Left ventricle myocardium superior (tissue), 1 donor: ENCODE measurements around the gene VWA1. TPM values are rescaled to one million over a fixed set of nuclear protein-coding genes. Genes with fewer than 3 reads are reported as not detected.

Experiments
- total RNA-seq: library from RNA; stranded (reverse); fragmentation: NEBNext Ultra II Directional; extraction: Animal tissue kit (Norgen Biotek cat#: 25700); gene quantifications from one replicate; pipeline ENCODE4 v1.2.1, GENCODE V29; 2021
- donor health status: DM: no; HTN: yes; CAD: no; lungs with severe emphysema.

Gene VWA1
- total RNA-seq, 1 donor from 2014 or later, result 13.5 TPM

Other genes starting within 250 kb of the VWA1 start
- gene TNFRSF18, start 229.1 kb upstream of the VWA1 start, total RNA-seq, result 0.32 TPM
- 2.3 TPM for gene TNFRSF4, start 221.5 kb upstream of the VWA1 start, total RNA-seq
- gene SDF4, start 203.7 kb upstream of the VWA1 start, total RNA-seq, result 117 TPM
- 7.5 TPM for gene B3GALT6, start 203.5 kb upstream of the VWA1 start, total RNA-seq
- 0.50 TPM for gene C1QTNF12, start 189.0 kb upstream of the VWA1 start, total RNA-seq
- gene UBE2J2, start 161.8 kb upstream of the VWA1 start, total RNA-seq, result 39.5 TPM
- gene SCNN1D, start 155.3 kb upstream of the VWA1 start, total RNA-seq, result 3.0 TPM
- 60.4 TPM for gene ACAP3, start 127.8 kb upstream of the VWA1 start, total RNA-seq
- gene PUSL1, start 127.1 kb upstream of the VWA1 start, total RNA-seq, result 11.1 TPM
- 77.2 TPM for gene INTS11, start 111.0 kb upstream of the VWA1 start, total RNA-seq
- gene CPTP, start 110.9 kb upstream of the VWA1 start, total RNA-seq, result 112 TPM
- 0.57 TPM for gene TAS1R3, start 104.4 kb upstream of the VWA1 start, total RNA-seq
- 144 TPM for gene DVL1, start 86.3 kb upstream of the VWA1 start, total RNA-seq
- 16.8 TPM for gene MXRA8, start 77.1 kb upstream of the VWA1 start, total RNA-seq
- gene AURKAIP1, start 60.5 kb upstream of the VWA1 start, total RNA-seq, result 268 TPM
- gene CCNL2, start 36.4 kb upstream of the VWA1 start, total RNA-seq, result 61.0 TPM
- gene MRPL20, start 28.4 kb upstream of the VWA1 start, total RNA-seq, result 155 TPM
- gene ANKRD65, start 14.4 kb upstream of the VWA1 start, total RNA-seq, result 2.1 TPM
- gene ATAD3C, start 14.0 kb downstream of the VWA1 start, total RNA-seq, result 1.9 TPM
- 9.5 TPM for gene ATAD3B, start 36.1 kb downstream of the VWA1 start, total RNA-seq
- 18.3 TPM for gene ATAD3A, start 76.5 kb downstream of the VWA1 start, total RNA-seq
- gene TMEM240, start 104.9 kb downstream of the VWA1 start, total RNA-seq, result 8.9 TPM
- 118 TPM for gene SSU72, start 139.2 kb downstream of the VWA1 start, total RNA-seq
- gene FNDC10, start 164.4 kb downstream of the VWA1 start, total RNA-seq, result 3.6 TPM
- gene MIB2, start 179.8 kb downstream of the VWA1 start, total RNA-seq, result 131 TPM
- gene MMP23B, start 196.5 kb downstream of the VWA1 start, total RNA-seq, result 47.9 TPM
- gene CDK11B, start 223.3 kb downstream of the VWA1 start, total RNA-seq, result 26.1 TPM